Endothelial cell (in vitro differentiated cells): ENCODE measurements around the gene RFK. TPM values are rescaled to one million over a fixed set of nuclear protein-coding genes. Genes with fewer than 3 reads are reported as not detected.

Source experiments
- DNase-seq: peaks from one replicate; pipeline ENCODE4 v3.0.0; 2021; ENCODE audit warnings: low spot score
- H3K27ac Mint-ChIP-seq: one replicate; pipeline ENCODE4 v1.8.0; 2021; ENCODE audit warnings: mixed read lengths, inconsistent platforms; ENCODE audit not compliant: unreplicated experiment
- H3K27me3 Mint-ChIP-seq: one replicate; pipeline ENCODE4 v1.8.0; 2021; ENCODE audit warnings: mild to moderate bottlenecking, moderate library complexity, mixed read lengths, inconsistent platforms; ENCODE audit not compliant: unreplicated experiment
- H3K36me3 Mint-ChIP-seq: one replicate; pipeline ENCODE4 v1.8.0; 2021; ENCODE audit warnings: mild to moderate bottlenecking, low read depth, mixed read lengths, inconsistent platforms; ENCODE audit not compliant: unreplicated experiment
- H3K4me1 Mint-ChIP-seq: one replicate; pipeline ENCODE4 v1.8.0; 2021; ENCODE audit warnings: mild to moderate bottlenecking, mixed read lengths, inconsistent platforms; ENCODE audit not compliant: unreplicated experiment
- H3K4me3 Mint-ChIP-seq: one replicate; pipeline ENCODE4 v1.8.0; 2021; ENCODE audit warnings: mild to moderate bottlenecking, mixed read lengths, inconsistent platforms; ENCODE audit not compliant: unreplicated experiment
- H3K9me3 Mint-ChIP-seq: one replicate; pipeline ENCODE4 v1.8.0; 2021; ENCODE audit warnings: mixed read lengths, inconsistent platforms; ENCODE audit not compliant: unreplicated experiment
- CTCF ChIP-seq: fragments of 200-600 bp; sonication (generic); IDR thresholded peaks from one replicate; pipeline ENCODE4 v1.5.0; 2021; ENCODE audit warnings: antibody characterized with exemption; ENCODE audit not compliant: unreplicated experiment
- total RNA-seq: library from RNA; stranded (reverse); fragmentation: NEBNext Ultra II Directional; extraction: Animal tissue kit (Norgen Biotek cat#: 25700); gene quantifications from one replicate; pipeline ENCODE4 v1.2.1, GENCODE V29; 2021; ENCODE audit not compliant: unreplicated experiment

RFK gene
- total RNA-seq, 1 donor from 2014 or later: 10.1 TPM

GRCh38 chr9:76433836-76434235 is 39.6 kb upstream of the RFK start:
- Mint-ChIP-seq H3K27me3 (peaks cover 1% of the 10 kb centered on the region), H3K27ac (no peak overlapping the region), H3K9me3 (no peaks in the 10 kb centered on the region), H3K4me3 (no peak overlapping the region), H3K36me3 (no peaks in the 10 kb centered on the region), H3K4me1 (no peaks in the 10 kb centered on the region)
- DNase-seq: no peak
- no peak for TF ChIP-seq CTCF

- H3K27me3 Mint-ChIP-seq: peaks cover 1% of the 10 kb centered on the region
- no peak overlapping the region for H3K4me3 Mint-ChIP-seq
- no peak for TF ChIP-seq CTCF
- no peaks in the 10 kb centered on the region for H3K4me1 Mint-ChIP-seq
- no peaks in the 10 kb centered on the region for H3K9me3 Mint-ChIP-seq
- DNase-seq: no peak
- no peak overlapping the region for H3K27ac Mint-ChIP-seq
- H3K36me3 Mint-ChIP-seq: no peaks in the 10 kb centered on the region
Observed at GRCh38 chr9:76433406-76433805, 39.2 kb upstream of the RFK start.

DNA sequence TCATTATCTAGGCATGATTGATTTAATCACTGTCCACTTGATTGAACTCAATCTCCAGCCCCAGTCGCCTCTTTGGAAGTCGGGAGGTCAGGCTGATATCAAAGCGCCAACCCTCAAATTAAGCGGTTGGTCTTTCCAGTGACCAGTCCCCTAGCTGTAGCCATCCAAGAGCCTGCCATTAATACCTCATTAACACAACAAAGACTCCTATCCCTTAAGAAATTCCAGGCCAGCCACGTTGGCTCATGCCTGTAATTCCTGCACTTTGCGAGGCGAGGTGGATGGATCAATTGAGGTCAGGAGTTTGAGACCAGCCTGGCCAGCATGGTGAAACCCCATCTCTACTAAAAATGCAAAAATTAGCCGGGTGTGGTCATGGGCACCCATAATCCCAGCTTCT is 37.4 kb upstream of the RFK start:
- peaks cover 1% of the 10 kb centered on the region for H3K27me3 Mint-ChIP-seq
- no peak overlapping the region for H3K27ac Mint-ChIP-seq
- DNase-seq: no peak
- H3K36me3 Mint-ChIP-seq: no peaks in the 10 kb centered on the region
- H3K4me3 Mint-ChIP-seq: no peak overlapping the region
- H3K4me1 Mint-ChIP-seq: no peaks in the 10 kb centered on the region
- no peak for TF ChIP-seq CTCF
- H3K9me3 Mint-ChIP-seq: no peaks in the 10 kb centered on the region

DNA sequence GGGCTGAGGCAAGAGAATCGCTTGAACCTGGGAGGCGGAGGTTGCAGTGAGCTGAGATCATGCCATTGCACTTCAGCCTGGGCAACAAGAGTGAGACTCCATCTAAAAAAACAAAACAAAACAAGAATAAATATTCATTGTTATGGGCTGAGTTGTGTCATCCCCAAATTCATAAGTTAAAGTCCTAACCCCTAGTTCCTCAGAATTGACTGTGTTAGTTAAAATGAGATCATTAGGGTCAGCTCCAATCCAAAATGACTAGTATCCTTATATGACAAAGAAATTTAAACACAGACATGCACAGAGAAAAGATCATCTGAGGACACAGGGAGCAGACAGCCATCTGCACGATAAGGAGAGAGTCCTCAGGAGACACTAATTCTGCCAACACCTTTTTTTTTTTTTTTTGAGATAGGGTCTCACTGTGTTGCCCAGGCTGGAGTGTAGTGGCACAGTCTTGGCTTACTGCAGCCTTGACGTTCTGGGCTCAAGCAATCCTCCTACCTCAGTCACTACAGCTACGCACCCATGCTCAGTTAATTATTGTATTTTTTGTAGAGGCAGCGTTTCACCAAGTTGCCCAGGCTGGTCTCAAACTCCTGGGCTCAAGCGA is 32.7 kb upstream of the RFK start:
- Mint-ChIP-seq H3K9me3 (no peaks in the 10 kb centered on the region), H3K27me3 (no peaks in the 10 kb centered on the region), H3K36me3 (no peaks in the 10 kb centered on the region), H3K27ac (no peak overlapping the region), H3K4me3 (no peak overlapping the region), H3K4me1 (no peaks in the 10 kb centered on the region)
- DNase-seq: no peak
- no peak for TF ChIP-seq CTCF

DNA sequence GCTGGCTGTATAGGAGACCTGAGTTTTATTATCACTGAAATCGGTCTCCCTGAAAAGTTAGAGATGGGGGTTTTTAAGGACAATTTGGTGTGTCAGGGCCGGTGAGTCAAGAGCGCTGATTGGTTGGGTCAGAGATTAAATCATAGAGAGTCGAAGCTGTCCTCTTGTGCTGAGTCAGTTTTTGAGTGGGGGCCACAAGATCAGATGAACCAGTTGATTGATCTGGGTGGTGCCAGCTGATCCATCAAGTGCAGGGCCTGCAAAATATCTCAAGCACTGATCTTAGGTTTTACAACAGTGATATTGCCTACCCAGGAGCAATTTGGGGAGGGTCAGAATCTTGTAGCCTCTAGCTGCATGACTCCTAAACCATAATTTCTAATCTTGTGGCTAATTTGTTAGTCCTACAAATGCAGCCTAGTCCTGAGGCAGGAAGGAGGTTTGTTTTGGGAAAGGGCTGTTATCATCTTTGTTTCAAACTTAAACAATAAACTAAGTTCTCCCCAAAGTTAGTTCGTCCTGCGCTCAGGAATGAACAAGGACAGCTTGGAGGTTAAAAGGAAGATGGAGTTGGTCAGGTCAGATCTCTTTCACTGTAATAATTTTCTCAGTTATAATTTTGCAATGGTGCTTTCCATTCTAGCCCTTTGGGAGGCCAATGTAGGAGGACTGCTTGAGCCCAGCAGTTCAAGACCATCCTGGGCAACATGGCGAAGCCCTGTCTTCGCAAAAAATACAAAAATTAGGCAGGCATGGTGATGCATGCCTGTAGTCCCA is 31.6 kb upstream of the RFK start:
- no peaks in the 10 kb centered on the region for H3K36me3 Mint-ChIP-seq
- H3K4me3 Mint-ChIP-seq: no peak overlapping the region
- H3K9me3 Mint-ChIP-seq: no peaks in the 10 kb centered on the region
- H3K27ac Mint-ChIP-seq: no peak overlapping the region
- no peak for TF ChIP-seq CTCF
- DNase-seq: no peak
- no peaks in the 10 kb centered on the region for H3K27me3 Mint-ChIP-seq
- no peaks in the 10 kb centered on the region for H3K4me1 Mint-ChIP-seq
